GM21423 (cell line): ENCODE measurements around the gene MCOLN3.
"Not testable (repeated sequence)": the region's sequence is repeated elsewhere in the genome, so short reads cannot be mapped to it uniquely, and the experiment has no call there.

Experiments used
- ATAC-seq: cut with Tn5 transposase; IDR thresholded peaks from one replicate; pipeline ENCODE4 v1.9.1; 2021; ENCODE audit warnings: mild to moderate bottlenecking, moderate library complexity; ENCODE audit not compliant: unreplicated experiment

MCOLN3 gene

DNA sequence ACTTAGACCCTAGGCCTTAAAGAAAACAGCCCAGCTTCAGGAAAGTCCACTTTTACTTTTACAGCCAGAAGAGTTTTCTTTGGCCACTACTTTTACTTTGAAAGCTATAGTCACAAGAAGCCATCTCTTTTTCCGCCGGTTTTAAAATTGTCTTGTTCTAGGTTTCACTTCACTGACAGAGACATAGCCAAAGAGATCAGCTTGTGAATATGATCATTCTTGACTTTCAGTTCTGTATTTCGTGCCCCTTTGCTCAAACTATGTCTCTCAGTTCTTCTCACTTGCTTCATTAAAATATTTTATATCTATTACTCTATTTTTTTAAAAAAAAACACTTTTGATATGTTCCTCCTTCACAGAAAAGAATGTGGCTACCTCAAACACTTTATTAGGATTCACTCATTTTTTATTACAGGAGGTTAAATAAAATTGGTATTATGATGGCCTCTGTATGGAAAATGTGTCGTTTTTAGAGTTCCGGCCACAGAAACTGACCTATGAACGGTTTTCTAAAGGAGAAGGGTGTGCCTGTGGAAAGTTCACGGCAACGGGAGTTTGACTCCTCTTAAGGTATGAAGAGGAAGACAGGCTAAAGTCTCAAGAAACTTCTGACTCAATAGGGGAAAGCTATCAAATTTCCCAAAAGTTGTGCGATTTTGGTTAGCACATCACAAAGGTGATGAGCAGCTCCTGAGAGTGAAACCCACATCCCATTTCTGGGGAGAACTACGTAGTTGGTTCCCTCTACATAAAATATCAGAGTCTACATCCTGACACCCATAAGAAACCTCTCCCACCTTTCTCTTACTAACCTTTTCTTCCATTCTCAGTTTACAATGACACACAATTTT lies 52.6 kb downstream of the MCOLN3 start:
- ATAC-seq: peak; percentile 35

DNA sequence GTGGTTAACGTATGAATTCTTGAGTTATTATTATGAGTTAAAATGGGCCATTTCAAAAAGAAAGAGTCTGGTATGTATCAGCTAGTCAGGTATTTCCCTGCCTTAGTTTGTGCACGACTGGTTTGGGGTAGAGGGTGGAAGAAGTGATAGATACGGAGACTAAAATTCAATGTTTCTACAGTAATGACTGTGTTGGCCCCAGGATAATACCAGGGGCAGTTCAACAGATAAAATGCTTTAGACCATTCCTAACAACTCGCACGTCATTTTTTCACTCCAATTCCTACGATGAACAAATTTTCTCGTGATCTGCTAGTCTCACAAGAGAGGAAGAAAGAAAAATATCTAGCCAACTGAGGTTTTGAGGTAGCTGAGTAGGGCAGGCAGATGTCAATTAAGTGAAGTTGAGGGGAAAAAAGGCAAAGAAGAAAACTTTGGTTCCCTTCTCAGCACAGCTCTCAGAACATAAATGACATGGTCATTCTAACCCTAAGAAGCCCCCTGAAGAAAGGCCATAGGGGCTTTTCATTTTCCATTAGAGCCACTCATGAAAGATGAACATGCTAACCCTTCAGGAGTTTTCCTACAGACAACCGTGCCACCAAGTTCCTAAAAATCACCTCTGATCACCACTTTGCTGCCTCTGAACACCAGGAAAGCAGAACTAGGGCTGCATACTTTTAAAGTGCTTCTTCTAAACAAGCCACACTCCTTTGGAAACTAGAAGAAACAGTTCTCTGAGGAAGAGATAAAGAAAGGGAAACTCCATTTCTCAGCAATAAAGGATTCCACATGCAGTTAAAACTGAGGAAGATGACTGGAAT lies 57.0 kb downstream of the MCOLN3 start:
- ATAC-seq: peak; percentile 24

DNA sequence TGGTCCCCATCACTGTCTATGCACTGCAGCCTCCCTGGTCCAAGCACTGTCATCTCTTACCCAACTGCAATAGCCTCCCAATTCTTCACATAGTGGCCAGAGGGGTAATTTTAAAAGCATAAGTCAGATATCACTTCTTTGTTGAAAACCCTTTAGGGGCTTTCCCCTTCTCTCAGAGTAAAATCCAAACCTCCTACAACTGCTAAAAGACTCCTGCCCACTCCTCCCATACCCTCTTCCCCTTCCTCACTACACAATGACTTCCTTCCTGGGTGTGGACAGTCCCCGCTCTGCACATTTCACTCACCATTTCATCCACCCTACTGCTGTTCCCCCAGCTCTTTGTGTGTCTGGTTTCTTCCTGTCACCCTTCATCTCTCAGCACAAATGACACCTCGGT lies 59.7 kb downstream of the MCOLN3 start:
- peak; percentile 72 for ATAC-seq

DNA sequence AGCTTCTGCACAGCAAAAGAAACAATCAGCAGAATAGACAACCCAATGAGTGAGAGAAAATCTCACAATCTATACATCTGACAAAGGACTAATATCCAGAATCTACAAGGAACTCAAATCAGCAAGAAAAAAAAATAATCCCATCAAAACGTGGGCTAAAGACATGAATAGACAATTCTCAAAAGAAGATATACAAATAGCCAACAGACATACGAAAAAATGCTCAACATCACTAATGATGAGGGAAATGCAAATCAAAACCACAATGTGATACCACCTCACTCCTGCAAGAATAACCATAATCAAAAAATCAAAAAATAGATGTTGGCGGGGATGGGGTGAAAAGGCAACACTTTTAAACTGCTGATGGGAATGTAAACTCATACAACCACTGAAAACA lies 61.7 kb downstream of the MCOLN3 start:
- ATAC-seq: not testable (repeated sequence)

DNA sequence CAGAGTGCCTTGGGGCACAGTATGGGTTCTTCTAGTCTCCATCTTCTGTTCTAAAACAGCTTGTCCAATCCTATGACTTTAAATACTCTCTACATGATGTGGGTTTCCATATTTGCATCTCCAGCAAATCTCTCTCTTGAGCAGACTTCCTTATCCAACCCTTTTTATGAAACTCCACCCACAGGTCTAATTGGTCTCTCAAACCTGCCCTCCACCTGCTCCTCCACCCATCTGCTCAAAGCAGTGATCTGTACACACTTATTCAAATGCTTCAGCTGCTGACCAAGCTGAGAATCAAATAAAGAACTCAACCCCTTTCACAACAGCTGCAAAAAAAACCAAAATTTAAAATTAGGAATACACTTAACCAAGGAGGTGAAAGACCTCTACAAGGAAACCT lies 62.9 kb downstream of the MCOLN3 start:
- ATAC-seq: peak; percentile 29

DNA sequence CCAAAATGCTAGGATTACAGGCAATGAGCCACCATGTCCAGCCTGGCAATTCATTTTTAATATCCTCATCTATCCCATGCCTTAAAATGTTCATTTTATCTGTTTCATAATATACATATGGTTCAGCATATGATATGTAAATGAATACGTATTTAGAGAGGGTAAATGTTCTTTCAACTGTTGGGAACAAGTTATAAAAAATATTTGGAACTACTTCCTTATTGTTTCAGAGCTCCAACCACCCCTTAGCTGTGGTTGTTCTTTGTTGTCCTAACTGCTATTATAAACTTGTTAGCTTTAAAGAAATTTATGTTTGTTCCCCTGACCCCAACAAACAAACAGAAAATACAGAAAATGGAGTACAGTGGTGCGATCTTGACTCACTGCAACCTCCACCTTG lies 65.9 kb downstream of the MCOLN3 start:
- ATAC-seq: no peak

DNA sequence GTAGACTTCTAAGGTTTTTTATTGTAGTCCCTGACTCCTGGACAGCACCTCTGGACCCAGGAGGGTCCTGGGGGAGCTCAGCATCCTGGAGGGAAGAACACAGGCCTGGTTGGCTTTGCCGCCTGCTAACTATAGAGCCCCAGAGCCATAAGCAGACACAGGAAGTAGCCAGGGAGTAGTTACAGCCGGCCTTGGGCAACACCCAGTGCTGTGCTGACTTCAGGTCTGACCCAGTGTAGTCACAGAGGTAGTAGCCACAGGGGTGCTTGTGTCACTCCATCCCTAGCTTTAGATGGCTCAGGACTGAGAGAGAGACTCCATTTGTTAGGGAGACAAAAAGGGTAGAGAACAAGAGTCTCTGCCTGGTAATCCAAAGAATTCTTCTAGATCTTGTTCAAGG lies 73.3 kb downstream of the MCOLN3 start:
- no peak for ATAC-seq

DNA sequence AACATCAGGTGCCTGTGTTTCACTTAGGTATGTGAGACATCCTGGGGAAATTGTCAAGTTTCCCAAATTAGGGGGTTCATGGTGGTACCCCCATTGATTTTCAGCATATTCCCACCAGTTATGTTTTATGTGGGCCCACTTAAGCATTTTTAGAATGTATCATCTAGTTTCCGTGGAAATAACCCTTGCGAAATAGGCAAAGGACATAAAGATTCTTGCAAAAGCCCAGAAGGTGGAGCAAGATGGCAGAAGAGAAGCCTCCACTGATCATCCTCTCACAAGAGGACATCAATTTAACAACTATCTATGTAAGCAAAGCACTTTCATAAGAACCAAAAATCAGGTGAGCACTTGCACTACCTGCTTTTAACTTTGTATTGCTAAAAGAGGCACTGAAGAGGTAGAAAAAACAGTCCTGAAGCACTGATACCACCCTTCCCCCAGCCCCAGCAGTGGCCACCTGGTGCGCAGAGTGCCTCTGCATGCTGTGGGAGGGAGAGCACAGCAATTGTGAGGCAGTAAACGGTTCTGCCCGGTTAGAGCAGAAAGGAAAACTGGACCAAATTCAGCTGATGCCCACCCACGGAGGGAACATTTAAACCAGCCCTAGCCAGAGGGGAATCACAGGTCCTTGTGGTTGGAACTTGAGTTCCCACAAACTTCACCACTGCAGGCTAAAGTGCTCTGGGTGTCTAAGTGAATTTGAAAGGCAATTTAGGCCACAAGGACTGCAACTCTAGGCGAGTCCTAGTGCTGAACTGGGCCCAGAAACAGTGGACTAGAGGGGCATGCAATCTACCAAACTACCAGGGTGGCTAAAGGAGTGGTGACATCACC lies 74.6 kb downstream of the MCOLN3 start:
- ATAC-seq: peak; percentile 31

DNA sequence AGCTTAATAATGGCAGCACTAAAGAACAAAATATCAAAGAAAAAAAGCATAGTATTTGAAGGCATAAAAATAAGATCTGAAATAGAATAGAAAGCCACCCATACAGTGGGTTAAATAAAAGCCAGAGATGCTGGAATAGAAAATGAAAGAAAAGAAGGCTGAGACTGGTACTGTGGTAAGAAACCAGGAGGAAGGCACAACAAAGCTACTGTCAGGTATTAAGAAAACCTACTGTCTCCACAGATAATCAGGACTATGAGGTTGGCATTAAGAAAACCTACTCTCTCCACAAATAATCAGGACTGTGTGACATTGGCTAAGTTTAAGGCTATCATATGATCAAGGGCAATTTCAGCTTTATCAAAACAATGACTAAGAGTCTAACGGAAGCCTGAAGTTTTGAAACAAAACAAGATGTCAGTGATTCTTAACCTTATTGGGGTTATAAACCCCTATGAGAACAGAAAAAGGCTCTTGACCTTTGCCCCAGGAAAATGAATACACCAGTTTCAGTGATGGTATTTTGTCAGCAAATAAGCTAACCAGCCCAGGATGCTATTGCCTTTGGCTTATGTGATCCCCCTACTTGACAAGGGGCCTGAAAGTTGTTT lies 75.8 kb downstream of the MCOLN3 start:
- peak; percentile 31 for ATAC-seq

DNA sequence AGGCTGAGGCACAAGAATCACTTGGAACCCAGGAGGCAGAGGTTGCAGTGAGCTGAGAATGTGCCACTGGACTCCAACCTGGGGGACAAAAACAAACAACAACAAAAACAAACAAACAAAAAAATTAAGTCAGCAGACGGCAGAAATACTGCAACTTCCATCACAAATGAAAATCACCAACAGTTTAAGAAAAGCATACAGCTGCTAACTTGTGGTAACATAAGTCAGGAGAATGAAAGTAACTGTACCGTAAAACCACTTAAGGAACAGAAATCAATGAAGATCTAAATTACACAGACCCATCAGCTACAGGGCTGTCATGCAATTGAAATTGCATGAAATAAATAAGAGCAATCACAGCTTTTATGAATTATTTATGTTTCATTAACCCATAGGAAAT lies 76.3 kb downstream of the MCOLN3 start:
- ATAC-seq: peak; percentile 35

DNA sequence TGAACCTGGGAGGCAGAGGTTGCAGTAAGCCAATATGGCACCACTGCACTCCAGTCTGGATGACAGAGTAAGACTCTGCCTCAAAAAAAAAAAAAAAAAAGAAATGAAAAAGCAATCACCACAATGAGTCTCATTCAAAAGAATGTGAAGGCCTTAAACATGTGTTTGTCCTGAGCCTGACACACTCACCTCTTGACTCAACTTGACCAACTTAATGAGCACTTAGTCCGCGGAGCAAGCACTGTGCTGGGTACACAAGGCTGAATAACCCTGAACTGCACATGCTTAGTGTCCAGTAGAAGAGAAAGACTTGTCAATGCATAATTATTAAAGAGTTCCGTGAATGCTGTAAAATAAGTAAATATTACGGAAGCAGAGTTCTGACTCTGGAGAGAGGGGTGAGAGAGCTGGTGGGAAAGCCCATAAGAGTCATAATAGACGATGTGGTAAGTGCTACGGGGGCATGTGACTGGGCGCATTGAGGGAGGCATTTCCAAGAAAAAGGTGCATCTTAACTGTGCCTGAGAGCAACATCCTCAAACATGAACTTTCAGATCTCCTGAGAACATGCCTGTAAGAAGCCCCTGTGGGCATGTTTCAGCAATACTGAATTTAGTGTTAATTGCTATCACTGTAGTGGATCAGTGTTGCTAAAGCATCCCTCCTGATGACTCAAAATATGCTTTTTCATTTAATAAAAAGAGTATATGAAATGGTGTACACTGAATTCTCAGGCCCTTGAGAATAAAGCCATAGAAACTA lies 78.6 kb downstream of the MCOLN3 start:
- peak; percentile 39 for ATAC-seq

DNA sequence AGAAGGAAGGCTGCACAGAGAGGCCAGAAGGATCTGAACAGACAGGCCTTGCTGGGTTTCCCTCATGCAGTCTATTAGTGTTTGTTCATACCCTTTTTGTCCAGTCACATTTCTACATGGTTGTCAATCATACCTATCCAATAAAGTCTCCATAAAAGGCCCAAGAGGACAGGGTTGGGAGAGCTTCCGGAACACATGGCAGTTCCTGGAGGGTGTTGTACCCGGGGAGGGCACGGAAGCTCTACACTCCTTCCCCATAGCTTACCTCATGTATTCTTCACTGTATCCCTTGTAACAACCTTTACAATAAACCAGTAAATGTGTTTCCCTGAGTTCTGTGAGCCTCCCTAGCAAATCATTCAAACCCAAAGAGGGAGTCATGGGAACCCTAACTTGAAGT lies 79.4 kb downstream of the MCOLN3 start:
- no peak for ATAC-seq

DNA sequence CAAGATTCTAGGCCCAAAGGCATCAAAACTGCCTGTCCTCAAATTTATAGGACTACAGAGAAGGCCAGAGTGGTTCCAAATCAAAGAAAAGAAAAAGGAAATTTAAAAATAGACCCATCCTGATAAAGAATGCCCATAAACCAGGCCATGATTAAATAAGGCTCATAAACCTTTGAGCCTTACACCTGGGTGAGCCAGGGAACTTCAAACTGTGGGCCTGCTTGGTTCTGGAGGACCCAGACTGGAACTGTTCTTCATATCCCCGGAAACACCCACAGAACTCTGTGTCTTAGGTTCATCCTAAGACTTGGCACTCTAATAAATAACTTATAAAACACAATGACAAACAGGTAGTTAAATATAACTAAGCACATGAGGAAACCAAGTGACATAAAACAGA lies 80.2 kb downstream of the MCOLN3 start:
- no peak for ATAC-seq
